Hepatocyte (in vitro differentiated cells): ENCODE measurements around the gene PCGF3. TPM values are rescaled to one million over a fixed set of nuclear protein-coding genes. Genes with fewer than 3 reads are reported as not detected.

Experiments
- DNase-seq: peaks from one replicate; pipeline ENCODE4 v3.0.0-alpha.2; 2016; ENCODE audit warnings: low spot score
- H2AFZ ChIP-seq: fragments of 200-600 bp; sonication (generic); 2 replicates; pipeline ENCODE4 v1.6.0; 2016; ENCODE audit warnings: antibody characterized with exemption, mild to moderate bottlenecking
- H3K27ac ChIP-seq: fragments of 200-600 bp; sonication (generic); 2 replicates; pipeline ENCODE4 v1.5.1; 2016; ENCODE audit warnings: mild to moderate bottlenecking
- H3K27me3 ChIP-seq: fragments of 200-600 bp; sonication (generic); 2 replicates; pipeline ENCODE4 v1.6.1; 2016
- H3K36me3 ChIP-seq: fragments of 200-600 bp; sonication (generic); replicated peaks from 2 replicates; pipeline ENCODE4 v1.5.1; 2016; ENCODE audit warnings: low read depth; ENCODE audit not compliant: insufficient read depth
- H3K4me1 ChIP-seq: fragments of 200-600 bp; sonication (generic); 2 replicates; pipeline ENCODE4 v1.5.1; 2016; ENCODE audit warnings: mild to moderate bottlenecking, moderate library complexity; ENCODE audit not compliant: insufficient read depth
- H3K4me2 ChIP-seq: fragments of 200-600 bp; sonication (generic); 2 replicates; pipeline ENCODE4 v1.6.0; 2016
- H3K4me3 ChIP-seq: fragments of 200-600 bp; sonication (generic); 2 replicates; pipeline ENCODE4 v1.5.1; 2016; ENCODE audit warnings: mild to moderate bottlenecking
- H3K79me2 ChIP-seq: fragments of 200-600 bp; sonication (generic); 2 replicates; pipeline ENCODE4 v1.6.0; 2017; ENCODE audit warnings: mild to moderate bottlenecking
- H3K9me2 ChIP-seq: fragments of 200-600 bp; sonication (generic); replicated peaks from 2 replicates; pipeline ENCODE4 v1.6.0; 2017; ENCODE audit warnings: mild to moderate bottlenecking; ENCODE audit not compliant: insufficient read depth
- H3K9me3 ChIP-seq: fragments of 200-600 bp; sonication (generic); 2 replicates; pipeline ENCODE4 v1.5.1; 2016; ENCODE audit warnings: low read depth, mild to moderate bottlenecking
- H4K20me1 ChIP-seq: fragments of 200-600 bp; sonication (generic); 2 replicates; pipeline ENCODE4 v1.6.0; 2016; ENCODE audit warnings: mild to moderate bottlenecking; ENCODE audit not compliant: insufficient read depth, poor library complexity, severe bottlenecking
- CTCF ChIP-seq: fragments of 200-600 bp; sonication (generic); IDR thresholded peaks from 2 replicates; pipeline ENCODE4 v1.5.1; 2016; ENCODE audit warnings: antibody characterized with exemption, mild to moderate bottlenecking; ENCODE audit not compliant: poor library complexity
- EZH2 ChIP-seq: fragments of 200-600 bp; sonication (generic); IDR thresholded peaks from 2 replicates; pipeline ENCODE4 v1.6.1; 2016; ENCODE audit warnings: antibody characterized with exemption, mild to moderate bottlenecking, borderline replicate concordance
- EZH2phosphoT487 ChIP-seq: fragments of 200-600 bp; sonication (generic); IDR thresholded peaks from one replicate; pipeline ENCODE4 v1.6.1; 2018; ENCODE audit warnings: antibody characterized with exemption, mild to moderate bottlenecking, low read depth, moderate library complexity; ENCODE audit not compliant: unreplicated experiment, severe bottlenecking
- WGBS: methylation state at CpG from one replicate; pipeline ENCODE4 v1.1.6; 2016; ENCODE audit warnings: low lambda C conversion rate; ENCODE audit errors: missing lambda C conversion rate; 5-methylcytosine and 5-hydroxymethylcytosine counted together
- polyA plus RNA-seq: library from polyadenylated mRNA; unstranded; fragments of >200 nt; fragmentation: Nextera tagmentation; extraction: Ambion mirVana; gene quantifications from 2 replicates; pipeline ENCODE4 v1.2.1, GENCODE V29; 2016
- total RNA-seq: library from RNA; depleted of rRNA; stranded (reverse); fragments of >200 nt; gene quantifications from 2 replicates; pipeline ENCODE4 v1.2.3, GENCODE V29; 2014

The PCGF3 gene
- total and polyA plus RNA-seq, 2 experiments from 2014 or later = 21.8 to 43.5 TPM

- TF ChIP-seq EZH2phosphoT487 (no peak), CTCF (no peak), EZH2 (no peak)
- no peaks in the 10 kb centered on the region for H3K27me3 ChIP-seq
- peak overlapping the region; percentile 96 for H3K4me2 ChIP-seq
- peaks cover 56% of the 10 kb centered on the region for H4K20me1 ChIP-seq
- no peak overlapping the region for H2AFZ ChIP-seq
- H3K9me2 ChIP-seq = no peaks in the 10 kb centered on the region
- H3K36me3 ChIP-seq = no peaks in the 10 kb centered on the region
- H3K27ac ChIP-seq = no peak overlapping the region
- DNase-seq = no peak
- peaks cover 72% of the 10 kb centered on the region for H3K79me2 ChIP-seq
- no peaks in the 10 kb centered on the region for H3K9me3 ChIP-seq
- H3K4me3 ChIP-seq = no peak overlapping the region
- WGBS = 96% methylated on average over 11 of the region's 11 CpGs
- H3K4me1 ChIP-seq = peaks cover 18% of the 10 kb centered on the region
Measured at GRCh38 chr4:707929-708630, 2.4 kb downstream of the PCGF3 start.

- H3K4me1 ChIP-seq = peaks cover 18% of the 10 kb centered on the region
- H3K79me2 ChIP-seq = peaks cover 77% of the 10 kb centered on the region
- H2AFZ ChIP-seq = no peak overlapping the region
- H3K27me3 ChIP-seq = no peaks in the 10 kb centered on the region
- H3K36me3 ChIP-seq = no peaks in the 10 kb centered on the region
- H4K20me1 ChIP-seq = peaks cover 61% of the 10 kb centered on the region
- H3K27ac ChIP-seq = no peak overlapping the region
- TF ChIP-seq EZH2phosphoT487 (no peak), EZH2 (no peak), CTCF (no peak)
- peak overlapping the region; percentile 96 for H3K4me2 ChIP-seq
- H3K9me2 ChIP-seq = no peaks in the 10 kb centered on the region
- DNase-seq = no peak
- 94% methylated on average over 6 of the region's 6 CpGs for WGBS
- no peaks in the 10 kb centered on the region for H3K9me3 ChIP-seq
- H3K4me3 ChIP-seq = no peak overlapping the region
Measured at GRCh38 chr4:708631-708933, 3.0 kb downstream of the PCGF3 start.

DNA sequence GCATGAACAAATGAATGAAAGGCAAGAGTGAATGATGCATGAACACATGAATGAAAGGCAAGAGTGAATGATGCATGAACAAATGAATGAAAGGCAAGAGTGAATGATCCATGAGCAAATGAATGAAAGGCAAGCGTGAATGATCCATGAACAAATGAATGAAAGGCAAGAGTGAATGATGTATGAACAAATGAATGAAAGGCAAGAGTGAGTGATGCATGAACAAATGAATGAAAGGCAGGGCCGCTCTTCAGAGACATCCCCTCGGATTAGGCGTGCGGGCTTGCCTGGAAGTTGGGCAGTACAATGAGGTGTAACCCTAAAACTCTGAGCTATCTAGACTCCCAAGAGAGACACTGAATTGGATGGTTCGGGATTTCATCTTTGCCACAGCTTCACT lies 3.7 kb downstream of the PCGF3 start:
- no peak overlapping the region for H3K4me3 ChIP-seq
- no peak for TF ChIP-seq CTCF
- no peak for TF ChIP-seq EZH2
- TF ChIP-seq EZH2phosphoT487 = no peak
- WGBS = over 99% methylated on average over 6 of the region's 6 CpGs
- no peak overlapping the region for H2AFZ ChIP-seq
- peak overlapping the region; percentile 96 for H3K4me2 ChIP-seq
- DNase-seq = no peak
- no peak overlapping the region for H3K27ac ChIP-seq
- peaks cover 85% of the 10 kb centered on the region for H3K79me2 ChIP-seq
- no peaks in the 10 kb centered on the region for H3K36me3 ChIP-seq
- no peaks in the 10 kb centered on the region for H3K9me3 ChIP-seq
- H3K9me2 ChIP-seq = no peaks in the 10 kb centered on the region
- peaks cover 18% of the 10 kb centered on the region for H3K4me1 ChIP-seq
- no peaks in the 10 kb centered on the region for H3K27me3 ChIP-seq
- H4K20me1 ChIP-seq = peaks cover 69% of the 10 kb centered on the region
